HepG2 (cell line): ENCODE measurements around the gene SH3D21. TPM values are rescaled to one million over a fixed set of nuclear protein-coding genes. Genes with fewer than 3 reads are reported as not detected.
A peak's percentile ranks its signal among the peaks of the same experiment; 100 is the strongest.

Experiments
- ATF2 ChIP-seq: sonication (generic); formaldehyde crosslinking; IDR thresholded peaks from 2 replicates; pipeline ENCODE4 v1.4.0; 2020; ENCODE audit warnings: missing genetic modification reagents
- BRCA1 ChIP-seq: sonication (generic); formaldehyde crosslinking; IDR thresholded peaks from 2 replicates; pipeline ENCODE4 v1.4.0; 2020; ENCODE audit warnings: missing genetic modification reagents
- CBX5 ChIP-seq: sonication (generic); formaldehyde crosslinking; IDR thresholded peaks from 2 replicates; pipeline ENCODE4 v1.4.0; 2020; ENCODE audit warnings: missing genetic modification reagents, borderline replicate concordance
- CERS6 ChIP-seq: sonication (generic); formaldehyde crosslinking; IDR thresholded peaks from 2 replicates; pipeline ENCODE4 v1.5.0; 2020; ENCODE audit warnings: missing genetic modification reagents
- DNMT1 ChIP-seq: sonication (generic); formaldehyde crosslinking; IDR thresholded peaks from 2 replicates; pipeline ENCODE4 v1.5.1; 2020; ENCODE audit warnings: mild to moderate bottlenecking, missing genetic modification reagents
- MEIS1 ChIP-seq: sonication (generic); formaldehyde crosslinking; IDR thresholded peaks from 2 replicates; pipeline ENCODE4 v1.9.0; 2021; ENCODE audit warnings: mild to moderate bottlenecking, missing genetic modification reagents, moderate library complexity, borderline replicate concordance
- MTF1 ChIP-seq: sonication (generic); formaldehyde crosslinking; IDR thresholded peaks from 2 replicates; pipeline ENCODE4 v1.5.0; 2020; ENCODE audit warnings: missing genetic modification reagents
- MTF2 ChIP-seq: sonication (generic); formaldehyde crosslinking; IDR thresholded peaks from 2 replicates; pipeline ENCODE4 v1.5.0; 2020; ENCODE audit warnings: missing genetic modification reagents, borderline replicate concordance
- NONO ChIP-seq, 2 experiments: fragments of 450-650 bp in 1 of 2; sonication (generic) in 1 of 2; formaldehyde crosslinking in 1 of 2; IDR thresholded peaks in 1 of 2; conservative IDR thresholded peaks in 1 of 2; 2 replicates each; pipeline versions ENCODE4 v1.6.1 to v1.8.0; 2017 to 2022; ENCODE audit warnings: mild to moderate bottlenecking in 1 of 2, missing genetic modification reagents in 1 of 2, moderate library complexity in 1 of 2
- NR2C2 ChIP-seq: sonication (generic); formaldehyde crosslinking; IDR thresholded peaks from 2 replicates; pipeline ENCODE4 v1.4.0; 2020; ENCODE audit warnings: missing genetic modification reagents, mild to moderate bottlenecking, moderate library complexity, borderline replicate concordance
- TBX2 ChIP-seq: sonication (generic); formaldehyde crosslinking; IDR thresholded peaks from 2 replicates; pipeline ENCODE4 v1.5.0; 2020; ENCODE audit warnings: missing genetic modification reagents, mild to moderate bottlenecking, borderline replicate concordance
- TEAD2 ChIP-seq: sonication (generic); formaldehyde crosslinking; IDR thresholded peaks from 2 replicates; pipeline ENCODE4 v1.9.0; 2021; ENCODE audit warnings: missing genetic modification reagents
- ZNF18 ChIP-seq: sonication (generic); formaldehyde crosslinking; IDR thresholded peaks from 2 replicates; pipeline ENCODE4 v1.8.0; 2022; ENCODE audit warnings: mild to moderate bottlenecking, missing genetic modification reagents; ENCODE audit not compliant: insufficient replicate concordance
- ZNF264 ChIP-seq: sonication (generic); formaldehyde crosslinking; IDR thresholded peaks from 2 replicates; pipeline ENCODE4 v1.4.0; 2020; ENCODE audit warnings: missing genetic modification reagents
- ZNF530 ChIP-seq: sonication (generic); formaldehyde crosslinking; IDR thresholded peaks from 2 replicates; pipeline ENCODE4 v1.5.0; 2020; ENCODE audit warnings: low read depth, mild to moderate bottlenecking, missing genetic modification reagents
- ZNF768 ChIP-seq: sonication (generic); formaldehyde crosslinking; IDR thresholded peaks from 2 replicates; pipeline ENCODE4 v1.4.0; 2020; ENCODE audit warnings: missing genetic modification reagents
- polyA plus RNA-seq, 8 experiments: library from polyadenylated mRNA; depleted of rRNA in 3 of 8; stranded (reverse) in 7 of 8; unstranded in 1 of 8; fragments of >200 nt; fragmentation: Illumina TruSeq in 4 of 8; extraction: Trizol in 4 of 8; gene quantifications; 2 replicates each; pipeline versions ENCODE4 v1.2.1 to v1.2.3, GENCODE V29; 2011 to 2016; ENCODE audit warnings: low read depth in 4 of 8, missing spikeins in 1 of 8, mixed read lengths in 1 of 8; ENCODE audit not compliant: insufficient read depth in 1 of 8
- total RNA-seq, 5 experiments: library from RNA; depleted of rRNA; stranded (reverse); fragments of >200 nt; fragmentation: Illumina TruSeq; extraction: Trizol; gene quantifications; 2 replicates each; pipeline ENCODE4 v1.2.3, GENCODE V29; 2016; ENCODE audit warnings: low read depth in 1 of 5
- TF ChIP-seq, protein P1 (sequence below): sonication (generic); formaldehyde crosslinking; IDR thresholded peaks from 2 replicates; pipeline ENCODE4 v1.4.0; 2020; ENCODE audit warnings: missing genetic modification reagents, borderline replicate concordance
- TF ChIP-seq, protein P2 (sequence below): IDR thresholded peaks from 2 replicates; pipeline ENCODE4 v1.4.0; 2020; ENCODE audit warnings: mild to moderate bottlenecking, missing genetic modification reagents

Gene SH3D21
- total and polyA plus RNA-seq, 2 of the 13 experiments (the other 11 are each of a cell fraction or from before 2014, with no cell fraction given), result 5.1 to 8.6 TPM

- TF ChIP-seq ATF2 (CRISPR knock-in tag), result no peak
- no peak for TF ChIP-seq CERS6 (CRISPR knock-in tag)
- peak; percentile 82; the same call in 1 of the 2 replicates for TF ChIP-seq MEIS1 (CRISPR knock-in tag)
- TF ChIP-seq, protein P1, sequence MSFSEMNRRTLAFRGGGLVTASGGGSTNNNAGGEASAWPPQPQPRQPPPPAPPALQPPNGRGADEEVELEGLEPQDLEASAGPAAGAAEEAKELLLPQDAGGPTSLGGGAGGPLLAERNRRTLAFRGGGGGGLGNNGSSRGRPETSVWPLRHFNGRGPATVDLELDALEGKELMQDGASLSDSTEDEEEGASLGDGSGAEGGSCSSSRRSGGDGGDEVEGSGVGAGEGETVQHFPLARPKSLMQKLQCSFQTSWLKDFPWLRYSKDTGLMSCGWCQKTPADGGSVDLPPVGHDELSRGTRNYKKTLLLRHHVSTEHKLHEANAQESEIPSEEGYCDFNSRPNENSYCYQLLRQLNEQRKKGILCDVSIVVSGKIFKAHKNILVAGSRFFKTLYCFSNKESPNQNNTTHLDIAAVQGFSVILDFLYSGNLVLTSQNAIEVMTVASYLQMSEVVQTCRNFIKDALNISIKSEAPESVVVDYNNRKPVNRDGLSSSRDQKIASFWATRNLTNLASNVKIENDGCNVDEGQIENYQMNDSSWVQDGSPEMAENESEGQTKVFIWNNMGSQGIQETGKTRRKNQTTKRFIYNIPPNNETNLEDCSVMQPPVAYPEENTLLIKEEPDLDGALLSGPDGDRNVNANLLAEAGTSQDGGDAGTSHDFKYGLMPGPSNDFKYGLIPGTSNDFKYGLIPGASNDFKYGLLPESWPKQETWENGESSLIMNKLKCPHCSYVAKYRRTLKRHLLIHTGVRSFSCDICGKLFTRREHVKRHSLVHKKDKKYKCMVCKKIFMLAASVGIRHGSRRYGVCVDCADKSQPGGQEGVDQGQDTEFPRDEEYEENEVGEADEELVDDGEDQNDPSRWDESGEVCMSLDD (CRISPR knock-in tag), result no peak
- TF ChIP-seq CBX5 (CRISPR knock-in tag), result no peak
- peak; percentile 87 for TF ChIP-seq TBX2 (CRISPR knock-in tag)
- peak; percentile 25; the same call in 1 of the 2 replicates for TF ChIP-seq ZNF768 (CRISPR knock-in tag)
- TF ChIP-seq ZNF530 (CRISPR knock-in tag), result no peak
- no peak for TF ChIP-seq NR2C2 (CRISPR knock-in tag)
- TF ChIP-seq MTF2 (CRISPR knock-in tag), result no peak
- no peak for TF ChIP-seq MTF1 (CRISPR knock-in tag)
- TF ChIP-seq BRCA1, result peak; percentile 75
- TF ChIP-seq TEAD2 (CRISPR knock-in tag), result no peak
- TF ChIP-seq ZNF18 (CRISPR knock-in tag), result peak; percentile 45
- no peak for TF ChIP-seq NONO (IDR thresholded peaks at IDR 0.05)
- TF ChIP-seq NONO (CRISPR knock-in tag; conservative IDR thresholded peaks at IDR 0.05), result peak; percentile 56; the same call in 1 of the 2 replicates
- TF ChIP-seq ZNF264, result no peak
- TF ChIP-seq DNMT1, result no peak
- TF ChIP-seq, protein P2, sequence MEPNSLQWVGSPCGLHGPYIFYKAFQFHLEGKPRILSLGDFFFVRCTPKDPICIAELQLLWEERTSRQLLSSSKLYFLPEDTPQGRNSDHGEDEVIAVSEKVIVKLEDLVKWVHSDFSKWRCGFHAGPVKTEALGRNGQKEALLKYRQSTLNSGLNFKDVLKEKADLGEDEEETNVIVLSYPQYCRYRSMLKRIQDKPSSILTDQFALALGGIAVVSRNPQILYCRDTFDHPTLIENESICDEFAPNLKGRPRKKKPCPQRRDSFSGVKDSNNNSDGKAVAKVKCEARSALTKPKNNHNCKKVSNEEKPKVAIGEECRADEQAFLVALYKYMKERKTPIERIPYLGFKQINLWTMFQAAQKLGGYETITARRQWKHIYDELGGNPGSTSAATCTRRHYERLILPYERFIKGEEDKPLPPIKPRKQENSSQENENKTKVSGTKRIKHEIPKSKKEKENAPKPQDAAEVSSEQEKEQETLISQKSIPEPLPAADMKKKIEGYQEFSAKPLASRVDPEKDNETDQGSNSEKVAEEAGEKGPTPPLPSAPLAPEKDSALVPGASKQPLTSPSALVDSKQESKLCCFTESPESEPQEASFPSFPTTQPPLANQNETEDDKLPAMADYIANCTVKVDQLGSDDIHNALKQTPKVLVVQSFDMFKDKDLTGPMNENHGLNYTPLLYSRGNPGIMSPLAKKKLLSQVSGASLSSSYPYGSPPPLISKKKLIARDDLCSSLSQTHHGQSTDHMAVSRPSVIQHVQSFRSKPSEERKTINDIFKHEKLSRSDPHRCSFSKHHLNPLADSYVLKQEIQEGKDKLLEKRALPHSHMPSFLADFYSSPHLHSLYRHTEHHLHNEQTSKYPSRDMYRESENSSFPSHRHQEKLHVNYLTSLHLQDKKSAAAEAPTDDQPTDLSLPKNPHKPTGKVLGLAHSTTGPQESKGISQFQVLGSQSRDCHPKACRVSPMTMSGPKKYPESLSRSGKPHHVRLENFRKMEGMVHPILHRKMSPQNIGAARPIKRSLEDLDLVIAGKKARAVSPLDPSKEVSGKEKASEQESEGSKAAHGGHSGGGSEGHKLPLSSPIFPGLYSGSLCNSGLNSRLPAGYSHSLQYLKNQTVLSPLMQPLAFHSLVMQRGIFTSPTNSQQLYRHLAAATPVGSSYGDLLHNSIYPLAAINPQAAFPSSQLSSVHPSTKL (CRISPR knock-in tag), result peak; percentile 43
Observed at GRCh38 chr1:36323636-36324352, 17.6 kb downstream of the SH3D21 start, which contains the start of gene EVA1B (continued).
